B cell (primary cell): Measurements from ENCODE around the gene RAP1GAP2.

Experiments
- EZH2 ChIP-seq: IDR thresholded peaks from 2 replicates; pipeline ENCODE4 v1.6.1; 2012; ENCODE audit warnings: borderline replicate concordance, low read depth, mild to moderate bottlenecking, moderate library complexity, low read length; ENCODE audit not compliant: insufficient read depth, poor library complexity, severe bottlenecking
- TF ChIP-seq, protein P1 (sequence below): fragments of 200-600 bp; IDR thresholded peaks from one replicate; pipeline ENCODE4 v1.8.0; 2022; ENCODE audit warnings: antibody characterized with exemption, mild to moderate bottlenecking

DNA sequence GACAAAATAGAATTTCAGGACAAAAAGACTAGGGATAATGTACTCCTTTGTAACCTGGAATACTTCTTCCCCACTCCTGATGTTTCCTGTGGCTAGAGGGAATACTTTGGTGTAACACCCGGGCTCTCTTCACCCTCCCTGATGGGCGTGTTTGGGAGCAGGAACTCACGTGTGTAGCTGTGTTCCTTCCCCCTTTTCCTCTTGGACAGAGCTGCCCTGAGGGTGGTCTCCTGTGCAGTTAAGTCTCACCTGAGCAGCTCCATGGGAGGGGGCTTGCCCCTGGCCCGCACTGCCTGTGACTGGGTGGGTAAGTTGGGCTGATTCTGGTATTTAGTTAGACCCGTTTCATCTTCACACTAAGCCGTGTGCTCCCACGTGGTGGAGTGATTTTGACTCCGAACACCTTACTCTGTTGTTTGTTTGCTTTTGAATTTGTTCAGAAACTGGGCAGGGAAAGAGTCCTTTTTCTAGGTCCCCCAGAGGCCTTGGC, 179.3 kb downstream of the RAP1GAP2 start:
- TF ChIP-seq, protein P1, sequence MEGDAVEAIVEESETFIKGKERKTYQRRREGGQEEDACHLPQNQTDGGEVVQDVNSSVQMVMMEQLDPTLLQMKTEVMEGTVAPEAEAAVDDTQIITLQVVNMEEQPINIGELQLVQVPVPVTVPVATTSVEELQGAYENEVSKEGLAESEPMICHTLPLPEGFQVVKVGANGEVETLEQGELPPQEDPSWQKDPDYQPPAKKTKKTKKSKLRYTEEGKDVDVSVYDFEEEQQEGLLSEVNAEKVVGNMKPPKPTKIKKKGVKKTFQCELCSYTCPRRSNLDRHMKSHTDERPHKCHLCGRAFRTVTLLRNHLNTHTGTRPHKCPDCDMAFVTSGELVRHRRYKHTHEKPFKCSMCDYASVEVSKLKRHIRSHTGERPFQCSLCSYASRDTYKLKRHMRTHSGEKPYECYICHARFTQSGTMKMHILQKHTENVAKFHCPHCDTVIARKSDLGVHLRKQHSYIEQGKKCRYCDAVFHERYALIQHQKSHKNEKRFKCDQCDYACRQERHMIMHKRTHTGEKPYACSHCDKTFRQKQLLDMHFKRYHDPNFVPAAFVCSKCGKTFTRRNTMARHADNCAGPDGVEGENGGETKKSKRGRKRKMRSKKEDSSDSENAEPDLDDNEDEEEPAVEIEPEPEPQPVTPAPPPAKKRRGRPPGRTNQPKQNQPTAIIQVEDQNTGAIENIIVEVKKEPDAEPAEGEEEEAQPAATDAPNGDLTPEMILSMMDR = no peak
- no peak for TF ChIP-seq EZH2
